Lower lobe of right lung (tissue), 2 donors: ENCODE results near the gene SORCS2. TPM values are rescaled to one million over a fixed set of nuclear protein-coding genes. Genes with fewer than 3 reads are reported as not detected.

Experiments used
- ATAC-seq, 2 donors: fragments of 200-7000 bp; cut with Tn5 transposase; one replicate each; pipeline ENCODE4 v1.9.1; 2020 to 2022; ENCODE audit warnings: mild to moderate bottlenecking in 2 of 2, moderate library complexity in 2 of 2
- DNase-seq: peaks from one replicate; pipeline ENCODE4 v3.0.0-alpha.2; 2020
- H3K27ac ChIP-seq: fragments of 200-600 bp; one replicate; pipeline ENCODE4 v1.8.0; 2022
- H3K27me3 ChIP-seq: fragments of 200-600 bp; one replicate; pipeline ENCODE4 v1.8.0; 2022; ENCODE audit warnings: low read depth
- H3K36me3 ChIP-seq: fragments of 200-600 bp; one replicate; pipeline ENCODE4 v1.8.0; 2022; ENCODE audit warnings: mild to moderate bottlenecking
- H3K4me1 ChIP-seq: fragments of 200-600 bp; one replicate; pipeline ENCODE4 v1.8.0; 2022
- H3K4me3 ChIP-seq: fragments of 200-600 bp; one replicate; pipeline ENCODE4 v1.8.0; 2022; ENCODE audit warnings: mild to moderate bottlenecking
- H3K9me3 ChIP-seq: fragments of 200-600 bp; one replicate; pipeline ENCODE4 v1.8.0; 2022
- intact Hi-C: fragments of 100-400 bp; cut with DNase I; formaldehyde crosslinking; loops from one replicate; pipeline ENCODE4 v1.11.0; 2022
- total RNA-seq: library from RNA; stranded (reverse); fragmentation: NEBNext Ultra II Directional; extraction: Animal tissue kit (Norgen Biotek cat#: 25700); gene quantifications from one replicate; pipeline ENCODE4 v1.2.1, GENCODE V29; 2021
- TF ChIP-seq, protein P1 (sequence below): fragments of 200-600 bp; IDR thresholded peaks from one replicate; pipeline ENCODE4 v1.8.0; 2022; ENCODE audit warnings: antibody characterized with exemption, mild to moderate bottlenecking
- donor health status: DM: no; HTN: yes; CAD: no; lungs with severe emphysema.

Gene SORCS2
- total RNA-seq, 1 donor from 2014 or later, result 5.8 TPM

DNA sequence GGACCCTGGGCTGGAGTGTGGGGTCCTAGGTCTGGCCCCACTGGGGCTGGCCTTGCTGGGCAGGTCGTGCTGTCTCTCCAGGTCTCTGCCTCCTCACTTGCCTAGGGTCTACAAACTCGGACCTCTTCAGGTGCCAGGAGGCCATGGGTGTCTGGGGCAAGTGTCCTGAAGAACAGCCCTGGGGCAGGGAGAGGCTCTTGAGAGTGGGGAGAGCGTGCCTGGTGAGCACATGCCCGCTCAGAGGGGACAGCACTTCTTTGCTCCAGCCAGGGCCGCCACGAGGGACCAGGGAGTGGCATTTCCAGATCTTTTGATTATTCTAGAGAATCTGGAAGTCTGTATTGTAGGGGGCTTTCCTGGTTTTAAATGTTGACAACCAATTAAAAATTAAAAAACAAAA lies 63.7 kb downstream of the SORCS2 start:
- ATAC-seq, result no peak

DNA sequence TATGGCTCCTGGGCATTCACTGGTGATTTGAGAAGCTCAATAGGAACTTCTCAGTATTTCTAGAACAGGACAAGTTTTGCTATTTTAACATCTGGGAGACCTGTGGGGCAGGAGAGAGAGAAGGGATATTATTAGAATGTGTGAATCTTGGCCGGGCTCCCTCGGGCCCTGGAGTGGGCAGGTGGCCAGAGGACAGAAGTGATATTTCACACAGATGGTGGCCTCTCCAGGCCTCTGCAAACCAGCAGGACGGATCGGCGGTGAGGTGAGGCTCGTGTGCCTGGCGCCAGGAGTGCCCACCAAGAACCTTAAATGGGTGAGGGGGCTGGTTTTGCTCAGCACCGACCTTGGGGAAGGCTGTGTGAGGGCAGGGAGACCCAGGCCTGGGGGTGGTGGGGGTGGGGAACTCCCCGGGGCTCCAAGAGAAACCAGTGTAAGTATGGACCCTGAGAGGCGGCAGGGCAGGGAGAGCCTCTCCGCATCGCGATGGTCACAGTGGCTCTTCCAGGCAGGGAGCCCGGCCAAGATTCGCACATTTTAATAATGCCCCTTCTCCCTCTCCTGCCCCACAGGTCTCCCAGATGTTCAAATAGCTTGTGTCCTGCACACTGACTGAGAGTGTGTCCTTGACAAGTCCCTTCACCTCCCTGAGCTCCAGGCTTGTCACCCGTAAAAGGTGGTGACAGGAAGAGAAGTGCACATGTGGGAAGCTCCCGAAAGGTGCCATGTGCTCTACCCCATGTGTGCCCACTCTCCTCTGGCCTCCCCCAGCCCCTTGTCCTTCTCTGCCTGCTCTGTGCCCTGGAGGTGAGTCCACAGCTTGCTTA lies 64.9 kb downstream of the SORCS2 start:
- ATAC-seq (no peak), DNase-seq (no peak)
- Histone ChIP-seq H3K9me3 (no peaks in the 10 kb centered on the region), H3K27me3 (peaks cover 7% of the 10 kb centered on the region), H3K4me3 (no peak overlapping the region), H3K36me3 (no peaks in the 10 kb centered on the region), H3K4me1 (no peaks in the 10 kb centered on the region), H3K27ac (no peak overlapping the region)
- intact Hi-C loops, result no loop called here
- TF ChIP-seq, protein P1, sequence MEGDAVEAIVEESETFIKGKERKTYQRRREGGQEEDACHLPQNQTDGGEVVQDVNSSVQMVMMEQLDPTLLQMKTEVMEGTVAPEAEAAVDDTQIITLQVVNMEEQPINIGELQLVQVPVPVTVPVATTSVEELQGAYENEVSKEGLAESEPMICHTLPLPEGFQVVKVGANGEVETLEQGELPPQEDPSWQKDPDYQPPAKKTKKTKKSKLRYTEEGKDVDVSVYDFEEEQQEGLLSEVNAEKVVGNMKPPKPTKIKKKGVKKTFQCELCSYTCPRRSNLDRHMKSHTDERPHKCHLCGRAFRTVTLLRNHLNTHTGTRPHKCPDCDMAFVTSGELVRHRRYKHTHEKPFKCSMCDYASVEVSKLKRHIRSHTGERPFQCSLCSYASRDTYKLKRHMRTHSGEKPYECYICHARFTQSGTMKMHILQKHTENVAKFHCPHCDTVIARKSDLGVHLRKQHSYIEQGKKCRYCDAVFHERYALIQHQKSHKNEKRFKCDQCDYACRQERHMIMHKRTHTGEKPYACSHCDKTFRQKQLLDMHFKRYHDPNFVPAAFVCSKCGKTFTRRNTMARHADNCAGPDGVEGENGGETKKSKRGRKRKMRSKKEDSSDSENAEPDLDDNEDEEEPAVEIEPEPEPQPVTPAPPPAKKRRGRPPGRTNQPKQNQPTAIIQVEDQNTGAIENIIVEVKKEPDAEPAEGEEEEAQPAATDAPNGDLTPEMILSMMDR, result no peak

More for the DNA sequence above, 63.7 kb downstream of the SORCS2 start:
- Histone ChIP-seq H3K4me1 (no peaks in the 10 kb centered on the region), H3K9me3 (no peaks in the 10 kb centered on the region), H3K36me3 (no peaks in the 10 kb centered on the region), H3K27ac (no peak overlapping the region), H3K4me3 (no peak overlapping the region), H3K27me3 (peaks cover 7% of the 10 kb centered on the region)
- no peak for DNase-seq
- intact Hi-C loops, result no loop called here
- TF ChIP-seq, protein P1, result no peak

DNA sequence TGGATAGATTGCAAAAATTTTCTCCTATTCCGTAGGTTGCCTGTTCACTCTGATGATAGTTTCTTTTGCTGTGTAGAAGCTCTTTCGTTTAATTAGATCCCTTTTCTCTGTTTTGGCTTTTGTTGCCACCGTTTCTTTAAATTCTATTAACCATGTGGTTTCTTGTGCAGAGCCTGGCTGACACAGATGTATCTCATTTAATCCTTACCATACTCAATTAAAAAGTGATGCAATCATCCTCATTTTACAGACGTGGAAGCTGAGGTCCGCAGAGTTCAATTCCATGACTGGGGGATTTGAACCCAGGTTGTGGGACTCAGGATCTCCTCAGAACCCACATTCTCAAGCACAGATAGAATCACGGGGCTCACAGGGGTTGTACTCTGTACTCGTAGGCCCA lies 66.7 kb downstream of the SORCS2 start:
- H3K9me3 ChIP-seq, result no peaks in the 10 kb centered on the region
- no peaks in the 10 kb centered on the region for H3K36me3 ChIP-seq
- no peak overlapping the region for H3K27ac ChIP-seq
- TF ChIP-seq, protein P1, result no peak
- no peaks in the 10 kb centered on the region for H3K4me1 ChIP-seq
- no peak overlapping the region for H3K4me3 ChIP-seq
- no peak for DNase-seq
- peaks cover 7% of the 10 kb centered on the region for H3K27me3 ChIP-seq
- intact Hi-C loops, result no loop called here
- no peak for ATAC-seq

DNA sequence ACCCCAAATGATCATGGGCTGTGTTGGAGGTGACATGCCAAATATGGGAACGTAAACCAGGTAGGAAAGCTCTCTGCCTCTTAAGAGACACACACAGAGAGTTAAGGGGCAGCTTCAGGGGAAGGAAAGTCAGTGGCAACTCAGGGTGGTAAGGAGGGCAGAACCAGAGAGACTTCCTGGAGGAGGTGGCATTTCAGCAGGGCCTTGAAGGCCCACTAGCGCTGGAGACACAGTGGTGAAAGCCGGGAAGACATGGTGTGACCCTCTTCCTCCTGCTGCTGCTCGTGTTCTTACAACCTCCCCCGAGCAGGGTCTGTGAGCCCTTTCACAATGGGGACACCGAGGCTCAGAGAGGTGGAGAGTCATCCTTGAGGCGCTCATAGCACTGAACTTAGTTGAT lies 68.2 kb downstream of the SORCS2 start:
- ATAC-seq (no peak), DNase-seq (no peak)
- intact Hi-C loops, result no loop called here
- Histone ChIP-seq H3K27me3 (peaks cover 7% of the 10 kb centered on the region), H3K4me1 (no peaks in the 10 kb centered on the region), H3K9me3 (no peaks in the 10 kb centered on the region), H3K27ac (no peak overlapping the region), H3K4me3 (no peak overlapping the region), H3K36me3 (no peaks in the 10 kb centered on the region)
- TF ChIP-seq, protein P1, result no peak

DNA sequence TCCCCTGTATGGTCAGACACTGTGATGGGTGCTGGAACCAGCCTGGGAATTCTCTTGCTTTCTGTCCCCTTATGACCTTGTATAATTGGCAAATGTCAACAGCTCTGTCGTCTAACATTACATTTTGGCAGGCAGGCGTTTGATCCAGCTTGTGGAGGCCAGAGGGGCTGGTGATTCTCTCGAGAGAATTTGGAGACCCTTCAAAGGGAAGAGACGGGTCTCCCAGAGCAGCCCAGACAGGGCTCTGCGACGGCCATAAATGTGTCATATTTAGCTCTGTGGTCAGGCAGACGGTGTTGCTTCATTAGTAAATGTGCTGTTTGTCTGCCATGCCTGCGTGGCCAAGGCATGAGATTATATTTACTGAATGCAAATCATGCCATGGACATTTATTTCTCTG lies 68.7 kb downstream of the SORCS2 start:
- ATAC-seq, result no peak
- intact Hi-C loops, result no loop called here
- H3K4me3 ChIP-seq, result no peak overlapping the region
- peaks cover 7% of the 10 kb centered on the region for H3K27me3 ChIP-seq
- H3K4me1 ChIP-seq, result no peaks in the 10 kb centered on the region
- no peaks in the 10 kb centered on the region for H3K9me3 ChIP-seq
- no peak for DNase-seq
- no peaks in the 10 kb centered on the region for H3K36me3 ChIP-seq
- TF ChIP-seq, protein P1, result no peak
- H3K27ac ChIP-seq, result no peak overlapping the region
